ENCODE results near the gene UGT2A2.

The UGT2A2 gene

DNA sequence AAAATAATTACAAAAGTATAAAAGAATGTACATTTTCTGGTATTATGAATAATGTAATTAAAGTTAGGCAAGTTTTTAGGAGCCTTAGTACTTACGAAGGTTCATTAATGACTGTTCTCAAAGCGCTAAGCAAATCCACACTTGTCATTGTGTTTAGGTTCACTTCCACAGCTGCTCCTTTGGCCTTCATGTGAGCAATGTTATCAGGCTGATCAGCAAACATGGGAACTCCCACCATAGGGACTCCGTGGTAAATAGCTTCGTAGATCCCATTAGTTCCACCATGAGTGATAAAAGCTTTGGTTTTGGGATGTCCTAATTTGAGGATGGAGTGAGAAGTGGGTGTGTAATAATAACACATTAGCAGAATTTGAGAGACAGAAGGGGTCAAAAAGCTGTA, 45.1 kb downstream of the UGT2A2 start:
- DNase-seq (ENCODE audit: low read depth), result no peak
- TF ChIP-seq MYC (IDR thresholded peaks at IDR 0.05; ENCODE audit: low read depth, low read length) (no peak), POLR2A (IDR thresholded peaks at IDR 0.05; ENCODE audit: extremely low read depth, insufficient read length) (no peak)
- TF ChIP-seq, protein P1, sequence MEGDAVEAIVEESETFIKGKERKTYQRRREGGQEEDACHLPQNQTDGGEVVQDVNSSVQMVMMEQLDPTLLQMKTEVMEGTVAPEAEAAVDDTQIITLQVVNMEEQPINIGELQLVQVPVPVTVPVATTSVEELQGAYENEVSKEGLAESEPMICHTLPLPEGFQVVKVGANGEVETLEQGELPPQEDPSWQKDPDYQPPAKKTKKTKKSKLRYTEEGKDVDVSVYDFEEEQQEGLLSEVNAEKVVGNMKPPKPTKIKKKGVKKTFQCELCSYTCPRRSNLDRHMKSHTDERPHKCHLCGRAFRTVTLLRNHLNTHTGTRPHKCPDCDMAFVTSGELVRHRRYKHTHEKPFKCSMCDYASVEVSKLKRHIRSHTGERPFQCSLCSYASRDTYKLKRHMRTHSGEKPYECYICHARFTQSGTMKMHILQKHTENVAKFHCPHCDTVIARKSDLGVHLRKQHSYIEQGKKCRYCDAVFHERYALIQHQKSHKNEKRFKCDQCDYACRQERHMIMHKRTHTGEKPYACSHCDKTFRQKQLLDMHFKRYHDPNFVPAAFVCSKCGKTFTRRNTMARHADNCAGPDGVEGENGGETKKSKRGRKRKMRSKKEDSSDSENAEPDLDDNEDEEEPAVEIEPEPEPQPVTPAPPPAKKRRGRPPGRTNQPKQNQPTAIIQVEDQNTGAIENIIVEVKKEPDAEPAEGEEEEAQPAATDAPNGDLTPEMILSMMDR (IDR thresholded peaks at IDR 0.05; ENCODE audit: low read depth, low read length), result no peak
- TF ChIP-seq, protein P2, sequence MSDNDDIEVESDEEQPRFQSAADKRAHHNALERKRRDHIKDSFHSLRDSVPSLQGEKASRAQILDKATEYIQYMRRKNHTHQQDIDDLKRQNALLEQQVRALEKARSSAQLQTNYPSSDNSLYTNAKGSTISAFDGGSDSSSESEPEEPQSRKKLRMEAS (IDR thresholded peaks at IDR 0.05; ENCODE audit: low read depth, low read length), result no peak
- no peak overlapping the region for H3K4me3 ChIP-seq (ENCODE audit: low read depth, low read length)

GRCh38 chr4:69591364-69591763, 48.1 kb downstream of the UGT2A2 start:
- DNase-seq (ENCODE audit: low read depth), result no peak
- H3K4me3 ChIP-seq (ENCODE audit: low read depth, low read length), result no peak overlapping the region
- TF ChIP-seq MYC (IDR thresholded peaks at IDR 0.05; ENCODE audit: low read depth, low read length), result no peak
- TF ChIP-seq, protein P2 (IDR thresholded peaks at IDR 0.05; ENCODE audit: low read depth, low read length), result no peak
- TF ChIP-seq, protein P1 (IDR thresholded peaks at IDR 0.05; ENCODE audit: low read depth, low read length), result no peak
- TF ChIP-seq POLR2A (IDR thresholded peaks at IDR 0.05; ENCODE audit: extremely low read depth, insufficient read length), result no peak

DNA sequence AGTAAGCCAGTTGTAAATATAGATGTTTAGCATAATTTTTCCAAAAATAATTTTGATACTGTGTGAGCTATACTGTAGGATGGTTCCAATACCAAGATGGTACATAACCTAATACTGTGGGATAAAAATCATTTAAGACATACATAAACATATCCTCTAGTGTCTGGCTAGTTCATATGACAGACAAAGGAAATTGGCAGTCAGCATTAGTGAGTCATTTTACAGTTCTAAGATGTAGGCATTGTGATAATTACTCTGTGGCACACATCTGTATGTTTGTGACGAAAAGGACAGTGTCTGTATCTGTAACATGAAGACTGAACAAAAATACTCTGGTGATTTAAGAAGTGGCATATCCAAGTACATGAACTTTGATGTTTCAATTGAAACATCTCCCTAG, 49.6 kb downstream of the UGT2A2 start:
- TF ChIP-seq MYC (IDR thresholded peaks at IDR 0.05; ENCODE audit: low read depth, low read length), result no peak
- no peak for TF ChIP-seq POLR2A (IDR thresholded peaks at IDR 0.05; ENCODE audit: extremely low read depth, insufficient read length)
- TF ChIP-seq, protein P1 (IDR thresholded peaks at IDR 0.05; ENCODE audit: low read depth, low read length), result no peak
- TF ChIP-seq, protein P2 (IDR thresholded peaks at IDR 0.05; ENCODE audit: low read depth, low read length), result no peak
- no peak overlapping the region for H3K4me3 ChIP-seq (ENCODE audit: low read depth, low read length)
- no peak for DNase-seq (ENCODE audit: low read depth)

GRCh38 chr4:69584135-69584534, 55.3 kb downstream of the UGT2A2 start:
- TF ChIP-seq MYC (IDR thresholded peaks at IDR 0.05; ENCODE audit: low read depth, low read length), result no peak
- TF ChIP-seq, protein P2 (IDR thresholded peaks at IDR 0.05; ENCODE audit: low read depth, low read length), result no peak
- no peak for TF ChIP-seq POLR2A (IDR thresholded peaks at IDR 0.05; ENCODE audit: extremely low read depth, insufficient read length)
- TF ChIP-seq, protein P1 (IDR thresholded peaks at IDR 0.05; ENCODE audit: low read depth, low read length), result no peak
- DNase-seq (ENCODE audit: low read depth), result no peak
- no peak overlapping the region for H3K4me3 ChIP-seq (ENCODE audit: low read depth, low read length)

GRCh38 chr4:69583543-69583942, 55.9 kb downstream of the UGT2A2 start:
- TF ChIP-seq MYC (IDR thresholded peaks at IDR 0.05; ENCODE audit: low read depth, low read length), result no peak
- TF ChIP-seq, protein P2 (IDR thresholded peaks at IDR 0.05; ENCODE audit: low read depth, low read length), result 0 out of 2 replicates have a peak, but pooled peaks have one; percentile 2
- H3K4me3 ChIP-seq (ENCODE audit: low read depth, low read length), result no peak overlapping the region
- DNase-seq (ENCODE audit: low read depth), result no peak

GRCh38 chr4:69577245-69577644, 62.2 kb downstream of the UGT2A2 start:
- no peak for DNase-seq (ENCODE audit: low read depth)
- H3K4me3 ChIP-seq (ENCODE audit: low read depth, low read length), result no peak overlapping the region
- no peak for TF ChIP-seq POLR2A (IDR thresholded peaks at IDR 0.05; ENCODE audit: extremely low read depth, insufficient read length)
- TF ChIP-seq, protein P1 (IDR thresholded peaks at IDR 0.05; ENCODE audit: low read depth, low read length), result no peak
- no peak for TF ChIP-seq MYC (IDR thresholded peaks at IDR 0.05; ENCODE audit: low read depth, low read length)
- TF ChIP-seq, protein P2 (IDR thresholded peaks at IDR 0.05; ENCODE audit: low read depth, low read length), result no peak

Measured in NB4 (cell line).